Stomach (tissue), 4 donors: ENCODE data around the gene IGSF10.

Source experiments
- EP300 ChIP-seq: sonication (generic); formaldehyde crosslinking; IDR thresholded peaks from one replicate; pipeline ENCODE4 v1.6.1; 2017; ENCODE audit warnings: antibody characterized with exemption
- POLR2A ChIP-seq, 4 donors: fragments of 450-650 bp; IDR thresholded peaks; one replicate each; pipeline ENCODE4 v1.6.1; 2016; ENCODE audit warnings: antibody characterized with exemption in 4 of 4, control low read depth in 2 of 4, mild to moderate bottlenecking in 1 of 4, moderate library complexity in 1 of 4
- POLR2AphosphoS5 ChIP-seq, 3 donors: sonication (generic); formaldehyde crosslinking; IDR thresholded peaks; one replicate each; pipeline ENCODE4 v1.6.1; 2016; ENCODE audit warnings: antibody characterized with exemption in 3 of 3
- TF ChIP-seq, protein P1 (sequence below), 7 experiments: fragments of 450-650 bp in 4 of 7; fragments of 200-600 bp in 3 of 7; sonication (generic) in 3 of 7; IDR thresholded peaks; one replicate each; pipeline ENCODE4 v1.5.1; 2016 to 2019; ENCODE audit warnings: antibody characterized with exemption in 7 of 7, control low read depth in 2 of 7, mild to moderate bottlenecking in 1 of 7

DNA sequence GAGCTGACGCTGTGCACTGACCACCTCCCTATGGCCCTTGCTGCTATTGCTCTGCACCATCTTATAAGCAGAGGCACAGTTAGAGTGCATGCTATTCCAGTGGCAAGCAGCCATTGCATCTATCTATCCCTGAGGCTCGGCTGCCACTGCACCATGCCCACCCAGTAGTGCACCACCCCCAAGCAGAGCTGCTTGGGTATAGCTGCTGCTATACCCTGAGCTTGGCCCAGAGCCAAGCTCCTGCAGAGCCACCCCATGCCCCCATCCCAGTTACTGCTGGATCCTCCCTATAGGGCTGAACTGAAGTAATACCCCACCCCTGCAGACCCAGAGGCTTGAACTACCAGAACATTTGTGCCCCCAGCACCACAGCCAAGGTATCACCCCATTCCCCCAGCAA lies 19.6 kb upstream of the IGSF10 start:
- TF ChIP-seq, protein P1, sequence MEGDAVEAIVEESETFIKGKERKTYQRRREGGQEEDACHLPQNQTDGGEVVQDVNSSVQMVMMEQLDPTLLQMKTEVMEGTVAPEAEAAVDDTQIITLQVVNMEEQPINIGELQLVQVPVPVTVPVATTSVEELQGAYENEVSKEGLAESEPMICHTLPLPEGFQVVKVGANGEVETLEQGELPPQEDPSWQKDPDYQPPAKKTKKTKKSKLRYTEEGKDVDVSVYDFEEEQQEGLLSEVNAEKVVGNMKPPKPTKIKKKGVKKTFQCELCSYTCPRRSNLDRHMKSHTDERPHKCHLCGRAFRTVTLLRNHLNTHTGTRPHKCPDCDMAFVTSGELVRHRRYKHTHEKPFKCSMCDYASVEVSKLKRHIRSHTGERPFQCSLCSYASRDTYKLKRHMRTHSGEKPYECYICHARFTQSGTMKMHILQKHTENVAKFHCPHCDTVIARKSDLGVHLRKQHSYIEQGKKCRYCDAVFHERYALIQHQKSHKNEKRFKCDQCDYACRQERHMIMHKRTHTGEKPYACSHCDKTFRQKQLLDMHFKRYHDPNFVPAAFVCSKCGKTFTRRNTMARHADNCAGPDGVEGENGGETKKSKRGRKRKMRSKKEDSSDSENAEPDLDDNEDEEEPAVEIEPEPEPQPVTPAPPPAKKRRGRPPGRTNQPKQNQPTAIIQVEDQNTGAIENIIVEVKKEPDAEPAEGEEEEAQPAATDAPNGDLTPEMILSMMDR (IDR thresholded peaks at IDR 0.05), result no peak
- TF ChIP-seq POLR2A (IDR thresholded peaks at IDR 0.05), result no peak
- TF ChIP-seq POLR2AphosphoS5 (IDR thresholded peaks at IDR 0.05), result no peak
- no peak for TF ChIP-seq EP300
